ENCODE results near the gene ZFYVE26.

ZFYVE26 gene

DNA sequence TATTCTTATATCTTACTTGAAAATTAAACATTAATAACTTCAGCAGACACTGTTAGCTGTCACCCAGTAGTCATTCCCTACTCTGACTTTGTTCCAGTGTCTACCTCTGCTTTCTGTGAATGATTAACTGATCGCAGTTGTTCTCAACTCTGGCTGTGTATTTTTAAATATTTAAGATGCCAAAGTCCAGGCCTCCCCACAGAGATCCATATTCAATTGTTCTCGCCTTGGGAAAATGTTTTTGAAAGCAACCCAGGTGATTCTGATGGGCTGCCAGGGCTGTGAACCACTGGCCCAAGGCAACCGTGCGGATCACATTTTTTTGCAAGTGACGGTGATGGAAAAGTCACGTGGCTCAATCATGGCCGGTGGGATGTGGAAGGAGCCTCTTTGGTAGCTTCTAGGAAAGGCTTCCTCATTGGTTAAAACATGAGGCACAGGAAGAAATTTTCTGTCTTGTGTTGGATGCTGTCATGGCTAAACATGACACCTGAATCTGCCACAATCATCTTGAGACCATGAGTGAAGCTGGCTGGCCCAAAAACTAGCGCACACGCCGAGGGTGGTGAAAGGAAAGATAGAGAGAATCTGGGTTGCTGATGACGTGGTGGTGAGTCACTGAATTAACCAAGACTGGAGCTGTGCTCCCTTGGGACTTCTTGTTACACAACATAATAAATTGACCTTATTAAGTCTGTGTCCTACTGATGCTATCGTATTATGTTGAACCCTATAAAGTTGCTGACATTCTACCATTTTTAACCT is 77.5 kb downstream of the ZFYVE26 start:
- DNase-seq (ENCODE audit: low read depth), result no peak
- TF ChIP-seq, protein P1, sequence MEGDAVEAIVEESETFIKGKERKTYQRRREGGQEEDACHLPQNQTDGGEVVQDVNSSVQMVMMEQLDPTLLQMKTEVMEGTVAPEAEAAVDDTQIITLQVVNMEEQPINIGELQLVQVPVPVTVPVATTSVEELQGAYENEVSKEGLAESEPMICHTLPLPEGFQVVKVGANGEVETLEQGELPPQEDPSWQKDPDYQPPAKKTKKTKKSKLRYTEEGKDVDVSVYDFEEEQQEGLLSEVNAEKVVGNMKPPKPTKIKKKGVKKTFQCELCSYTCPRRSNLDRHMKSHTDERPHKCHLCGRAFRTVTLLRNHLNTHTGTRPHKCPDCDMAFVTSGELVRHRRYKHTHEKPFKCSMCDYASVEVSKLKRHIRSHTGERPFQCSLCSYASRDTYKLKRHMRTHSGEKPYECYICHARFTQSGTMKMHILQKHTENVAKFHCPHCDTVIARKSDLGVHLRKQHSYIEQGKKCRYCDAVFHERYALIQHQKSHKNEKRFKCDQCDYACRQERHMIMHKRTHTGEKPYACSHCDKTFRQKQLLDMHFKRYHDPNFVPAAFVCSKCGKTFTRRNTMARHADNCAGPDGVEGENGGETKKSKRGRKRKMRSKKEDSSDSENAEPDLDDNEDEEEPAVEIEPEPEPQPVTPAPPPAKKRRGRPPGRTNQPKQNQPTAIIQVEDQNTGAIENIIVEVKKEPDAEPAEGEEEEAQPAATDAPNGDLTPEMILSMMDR (IDR thresholded peaks at IDR 0.05; ENCODE audit: low read depth, low read length, missing control alignments), result no peak
- no peak overlapping the region for H3K4me3 ChIP-seq (ENCODE audit: low read depth, low read length)

DNA sequence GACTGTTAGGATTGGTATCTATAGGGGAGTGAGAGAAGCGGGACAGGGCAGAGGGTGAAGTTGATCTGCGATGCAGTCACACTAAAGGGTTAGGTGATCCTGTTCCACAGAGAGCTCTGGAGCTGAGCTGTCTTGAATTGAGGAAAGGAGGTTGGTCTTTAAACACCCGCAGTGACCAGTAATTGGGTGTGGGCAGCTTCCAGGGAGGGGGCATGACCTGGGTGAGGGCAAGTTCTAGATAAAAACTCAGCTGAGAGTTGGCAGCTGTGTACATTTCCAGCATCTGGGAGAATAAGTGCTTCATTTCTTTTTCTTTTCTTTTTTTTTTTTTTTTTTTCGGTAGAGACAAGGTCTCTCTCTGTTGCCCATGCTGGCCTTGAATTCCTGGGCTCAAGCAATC is 79.6 kb downstream of the ZFYVE26 start:
- H3K4me3 ChIP-seq (ENCODE audit: low read depth, low read length), result no peak overlapping the region
- DNase-seq (ENCODE audit: low read depth), result no peak
- TF ChIP-seq, protein P1 (IDR thresholded peaks at IDR 0.05; ENCODE audit: low read depth, low read length, missing control alignments), result no peak

DNA sequence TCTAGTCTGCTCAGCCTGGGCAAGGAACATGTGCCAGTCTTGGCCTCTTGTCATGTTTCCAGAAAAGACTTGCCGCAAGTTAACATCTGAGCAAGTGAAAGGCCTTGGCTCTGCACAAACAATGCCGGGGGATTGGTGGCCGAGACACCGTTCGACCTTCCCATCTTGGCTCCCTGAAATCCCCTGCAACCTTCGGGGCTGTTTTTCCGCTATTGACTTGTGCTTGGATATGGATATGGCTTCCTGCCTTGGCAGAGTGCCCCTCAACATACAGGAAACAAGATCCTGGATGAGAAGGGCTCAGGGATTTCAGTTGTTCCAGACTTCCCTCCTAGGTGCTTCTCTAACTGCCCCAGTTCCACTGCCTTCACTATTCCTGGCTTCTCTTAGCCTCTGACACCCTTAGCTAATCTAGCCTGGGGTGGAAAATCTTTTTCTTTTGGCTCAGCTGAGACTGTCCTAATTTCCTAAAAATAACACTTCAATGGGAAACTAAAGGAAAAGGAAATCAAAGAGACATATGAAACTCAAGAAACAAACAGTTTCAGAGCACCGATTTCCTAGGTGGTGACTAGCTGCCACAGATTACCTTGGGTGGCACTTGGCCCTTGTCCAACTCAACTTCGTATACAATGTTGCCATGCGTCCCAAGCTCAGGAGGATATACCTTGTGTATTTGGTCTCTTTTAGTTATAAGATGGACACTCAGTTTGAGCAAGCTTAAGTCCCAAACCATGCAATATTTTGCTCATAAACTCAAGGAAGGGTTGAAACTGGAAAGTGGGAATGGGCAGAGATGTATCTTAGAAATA is 80.8 kb downstream of the ZFYVE26 start:
- TF ChIP-seq, protein P1 (IDR thresholded peaks at IDR 0.05; ENCODE audit: low read depth, low read length, missing control alignments), result no peak
- DNase-seq (ENCODE audit: low read depth), result no peak
- H3K4me3 ChIP-seq (ENCODE audit: low read depth, low read length), result no peak overlapping the region

DNA sequence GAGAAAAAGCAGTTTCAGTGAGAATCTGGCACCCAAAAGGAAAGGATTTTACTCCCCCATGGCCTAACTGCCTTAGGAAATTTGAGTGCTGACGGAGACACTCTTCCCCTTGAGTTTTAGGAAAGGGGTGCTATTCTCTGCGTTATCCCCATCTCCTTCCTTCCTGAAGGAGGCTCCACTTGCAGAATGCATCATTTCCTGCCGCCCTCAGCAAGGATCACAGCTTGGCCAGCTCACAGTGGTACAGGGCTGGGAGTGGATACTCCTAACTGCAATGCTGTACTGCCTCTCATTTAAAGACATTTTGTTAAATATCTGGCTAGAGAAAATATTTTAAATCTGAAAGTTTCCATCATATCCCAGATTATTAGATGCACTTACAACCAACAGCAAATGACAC is 81.7 kb downstream of the ZFYVE26 start:
- H3K4me3 ChIP-seq (ENCODE audit: low read depth, low read length), result no peak overlapping the region
- TF ChIP-seq, protein P1 (IDR thresholded peaks at IDR 0.05; ENCODE audit: low read depth, low read length, missing control alignments), result no peak
- no peak for DNase-seq (ENCODE audit: low read depth)

DNA sequence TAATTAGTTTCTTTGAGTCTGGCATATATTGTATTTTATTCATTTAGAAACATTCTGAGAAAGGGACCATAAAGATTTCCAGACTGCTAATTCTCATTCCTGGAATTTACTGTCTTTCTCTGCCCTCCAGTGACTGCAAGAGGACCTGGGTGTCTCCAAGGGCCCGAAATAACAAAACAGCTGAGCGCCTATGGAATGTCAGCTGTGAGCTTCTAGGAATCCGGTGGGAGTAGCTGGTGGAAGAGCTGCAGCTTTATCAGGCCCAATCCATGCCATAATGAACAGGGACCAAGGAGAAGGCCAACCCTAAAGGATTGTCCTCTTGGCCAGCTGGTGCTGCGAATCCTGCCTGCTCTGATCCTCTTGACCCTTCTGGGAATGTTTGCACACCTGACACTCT is 82.8 kb downstream of the ZFYVE26 start:
- TF ChIP-seq, protein P1 (IDR thresholded peaks at IDR 0.05; ENCODE audit: low read depth, low read length, missing control alignments), result no peak
- DNase-seq (ENCODE audit: low read depth), result no peak
- H3K4me3 ChIP-seq (ENCODE audit: low read depth, low read length), result no peak overlapping the region

DNA sequence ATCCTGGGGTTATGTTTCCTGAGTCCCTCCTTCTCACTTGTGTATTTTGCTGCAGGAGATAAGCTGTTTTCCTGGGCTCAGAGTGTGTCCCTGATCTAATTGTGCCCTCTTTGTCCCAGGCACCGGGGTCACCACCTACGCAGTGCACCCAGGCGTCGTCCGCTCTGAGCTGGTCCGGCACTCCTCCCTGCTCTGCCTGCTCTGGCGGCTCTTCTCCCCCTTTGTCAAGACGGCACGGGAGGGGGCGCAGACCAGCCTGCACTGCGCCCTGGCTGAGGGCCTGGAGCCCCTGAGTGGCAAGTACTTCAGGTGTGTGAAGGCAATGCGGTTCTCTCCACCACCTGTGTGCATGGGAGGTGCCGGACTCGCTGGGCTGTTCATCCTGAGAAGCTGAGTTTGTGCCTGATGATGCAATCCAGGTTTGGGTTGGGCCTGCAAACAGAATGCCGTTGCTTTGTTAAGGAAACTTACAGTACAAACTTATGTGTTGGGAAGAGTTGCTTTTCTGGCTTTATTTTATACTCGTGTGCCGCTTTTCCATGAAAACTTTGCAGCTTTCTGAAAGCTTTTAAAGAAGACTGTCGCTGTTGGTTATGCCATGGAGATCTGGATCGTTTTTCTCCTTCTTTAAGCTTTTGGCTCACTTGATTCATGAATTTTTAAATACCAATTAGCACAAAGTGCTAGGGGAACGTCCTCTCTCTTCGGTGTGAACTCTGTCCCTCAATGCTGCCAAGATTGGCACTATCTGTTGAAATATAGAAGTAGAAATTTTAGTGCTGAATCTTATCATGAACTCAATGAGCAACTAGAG is 87.1 kb downstream of the ZFYVE26 start:
- no peak for DNase-seq (ENCODE audit: low read depth)
- H3K4me3 ChIP-seq (ENCODE audit: low read depth, low read length), result no peak overlapping the region
- TF ChIP-seq, protein P1 (IDR thresholded peaks at IDR 0.05; ENCODE audit: low read depth, low read length, missing control alignments), result no peak

Measured in GM12864 (cell line).